NCI-H187 treated with DMSO at 0.1 percent for 48 hours (cell line): ENCODE results near the gene GPRC5D.

Experiments
- DNase-seq: peaks from one replicate; lab custom pipeline; 2025; lab: John Stamatoyannopoulos, UW

The GPRC5D gene

DNA sequence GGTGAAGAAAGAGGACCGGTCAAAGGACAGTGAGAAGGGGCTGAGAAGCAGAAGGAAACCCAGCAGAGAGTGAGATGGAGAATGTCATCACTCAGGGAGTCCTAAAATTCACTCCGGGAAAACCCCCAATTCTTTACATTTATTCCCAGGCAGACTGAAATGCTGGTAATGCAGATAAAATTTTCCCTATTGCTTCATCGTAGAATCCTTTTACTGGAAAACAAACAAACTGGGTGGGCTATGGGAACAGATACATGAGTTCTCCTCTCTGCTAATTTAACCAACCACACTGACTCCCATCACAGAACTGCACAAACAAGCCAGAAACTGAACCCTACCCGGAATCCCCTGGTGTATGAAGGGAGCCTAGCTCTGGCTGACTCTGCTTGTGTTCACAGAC, 27.2 kb upstream of the GPRC5D start:
- no peak for DNase-seq

DNA sequence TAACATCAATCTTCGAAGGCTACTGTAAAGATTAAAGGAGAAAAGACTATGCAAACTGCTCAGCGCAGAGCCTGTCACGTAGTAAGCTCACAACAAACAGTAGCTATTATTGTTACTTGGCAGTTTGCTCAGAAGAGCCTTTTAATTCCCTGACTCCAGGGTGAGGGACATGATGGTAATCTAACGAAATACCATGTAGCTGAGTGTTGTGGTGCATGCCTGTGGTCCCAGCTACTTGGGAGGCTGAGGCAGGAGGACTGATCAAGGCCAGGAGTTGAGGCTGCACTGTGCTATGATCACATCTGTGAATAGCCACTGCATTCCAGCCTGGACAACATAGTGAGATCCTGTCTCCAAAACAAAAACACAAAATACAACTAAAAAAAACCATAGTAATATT, 25.3 kb upstream of the GPRC5D start:
- no peak for DNase-seq

DNA sequence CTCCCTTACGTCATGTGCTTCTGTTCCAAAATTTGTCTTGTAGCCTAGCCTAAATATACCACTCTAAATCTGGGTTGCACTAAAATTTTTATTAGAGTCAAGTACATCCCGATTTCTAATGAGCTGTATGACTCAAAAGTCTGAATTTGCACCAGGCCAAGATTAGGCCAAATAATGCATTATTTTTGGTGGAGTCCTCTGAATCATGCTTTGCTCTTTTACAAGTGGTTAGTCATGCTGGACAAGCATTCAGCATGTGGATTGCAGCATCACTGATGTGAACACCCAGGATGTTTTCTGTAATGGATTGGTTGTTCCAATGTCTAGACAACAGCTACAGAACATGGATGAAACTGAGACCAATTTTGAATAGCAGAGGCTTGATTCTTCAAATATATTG, 24.4 kb upstream of the GPRC5D start:
- DNase-seq = no peak

DNA sequence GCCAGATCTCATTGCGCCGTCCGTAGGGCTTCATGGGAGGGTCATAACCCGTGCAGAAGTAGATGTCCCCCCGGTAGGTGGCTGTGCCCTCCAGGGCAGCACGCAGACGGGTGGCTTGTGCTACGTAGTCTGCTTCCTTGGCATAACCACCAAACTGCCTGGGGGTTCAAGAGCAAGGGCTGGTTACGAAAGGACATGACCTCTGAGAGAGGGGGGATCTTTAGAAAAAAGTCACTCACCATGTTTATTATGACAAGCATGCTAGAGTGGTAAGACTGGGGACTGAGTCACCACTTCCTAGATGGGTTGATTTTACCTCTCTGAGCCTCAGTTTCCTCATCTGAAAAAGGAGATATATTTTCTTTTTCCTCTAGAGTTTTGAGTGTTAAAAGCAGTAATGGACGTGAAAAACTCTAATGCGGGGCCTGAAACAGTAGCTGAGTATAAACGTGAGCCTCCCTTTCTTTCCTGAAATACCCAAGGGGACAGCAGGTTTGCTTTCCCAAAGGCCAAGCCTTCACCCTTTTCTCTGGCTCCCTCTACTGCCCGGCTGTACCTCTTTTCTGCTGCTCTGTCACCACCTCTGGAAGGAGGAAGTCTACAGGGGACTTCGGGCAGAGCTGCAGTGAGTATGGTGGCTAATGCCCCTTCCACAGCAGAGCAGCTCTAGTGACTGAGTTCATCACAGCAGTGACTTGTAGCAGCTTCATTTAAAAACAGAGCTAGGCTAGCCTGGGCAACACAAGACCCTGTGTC, 23.5 kb upstream of the GPRC5D start:
- DNase-seq = no peak

DNA sequence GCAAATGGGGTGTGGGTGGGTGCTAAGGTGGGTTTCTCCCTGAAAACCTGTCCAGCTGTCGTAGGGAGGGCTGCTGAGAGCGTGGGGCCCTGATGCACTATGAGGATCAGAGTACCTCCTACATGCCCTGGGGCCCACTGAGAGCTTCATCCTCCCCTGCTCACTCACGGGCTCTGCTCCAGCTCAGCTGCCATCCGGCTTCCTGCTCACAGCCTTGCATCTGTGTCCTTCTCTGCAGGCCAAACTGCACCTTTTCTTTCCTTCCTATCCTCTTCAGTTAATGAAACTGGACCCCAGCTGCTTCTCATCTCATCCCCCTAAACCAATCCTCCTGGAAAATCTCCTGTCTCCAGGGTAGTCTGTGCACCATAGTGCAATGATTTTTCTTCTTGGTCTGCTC, 22.2 kb upstream of the GPRC5D start:
- DNase-seq = no peak

DNA sequence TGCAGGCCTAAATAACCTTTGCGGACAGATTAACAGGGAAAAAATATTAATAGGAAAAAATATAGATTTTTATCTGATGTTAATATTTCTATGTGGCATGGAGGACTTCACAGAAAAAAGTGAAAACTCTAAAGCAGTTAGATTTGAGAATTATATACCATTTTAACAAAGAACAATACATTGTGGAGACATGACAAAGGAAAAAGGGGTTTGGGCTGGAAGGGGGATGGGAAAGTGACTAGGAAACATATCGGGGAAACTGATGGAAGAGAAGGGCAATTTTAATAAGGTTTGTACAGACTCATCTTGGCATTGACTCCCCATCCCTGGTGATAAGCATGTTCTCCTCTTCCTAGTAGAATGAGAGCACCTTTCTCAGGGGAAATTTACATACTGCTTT, 21.0 kb upstream of the GPRC5D start:
- DNase-seq = no peak

DNA sequence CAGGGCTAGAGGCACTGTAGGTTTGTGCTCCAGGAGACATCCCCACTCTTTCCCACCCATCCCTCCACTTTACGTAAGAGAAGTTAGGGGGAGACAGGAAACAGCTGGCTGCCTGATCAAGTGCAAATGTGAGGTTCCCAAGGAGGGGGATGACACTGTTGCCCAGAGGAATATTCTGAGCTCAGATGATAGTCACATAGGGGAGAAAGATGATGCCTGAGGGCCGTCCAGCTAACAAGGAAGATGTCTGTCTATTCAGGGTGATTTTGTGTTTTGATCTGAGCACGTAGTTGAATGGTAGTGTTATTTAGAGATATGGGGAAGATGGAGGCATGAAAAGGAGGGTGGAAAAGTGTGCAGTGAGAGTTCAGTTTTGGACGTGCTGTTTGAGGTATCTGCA, 13.9 kb upstream of the GPRC5D start:
- DNase-seq = no peak

DNA sequence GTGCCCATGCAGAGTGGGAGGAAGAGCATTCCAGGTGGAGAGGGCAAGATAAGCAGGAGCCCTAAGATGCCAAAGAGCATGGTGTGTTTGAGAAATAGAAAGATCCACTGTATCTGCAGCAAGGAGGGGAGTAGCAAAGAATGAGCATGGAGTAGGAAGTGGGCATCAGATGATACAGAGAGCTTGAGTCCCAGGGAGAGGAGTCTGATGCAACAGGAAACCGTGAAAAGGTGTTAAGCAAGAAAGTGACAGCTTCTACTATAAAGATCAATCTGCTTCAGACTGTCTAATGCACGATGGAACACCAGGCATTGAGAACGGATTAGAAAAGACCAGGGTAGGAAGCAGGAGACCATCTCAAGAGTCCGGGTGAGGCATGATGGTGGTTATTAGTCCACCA, 12.3 kb upstream of the GPRC5D start:
- DNase-seq = no peak

DNA sequence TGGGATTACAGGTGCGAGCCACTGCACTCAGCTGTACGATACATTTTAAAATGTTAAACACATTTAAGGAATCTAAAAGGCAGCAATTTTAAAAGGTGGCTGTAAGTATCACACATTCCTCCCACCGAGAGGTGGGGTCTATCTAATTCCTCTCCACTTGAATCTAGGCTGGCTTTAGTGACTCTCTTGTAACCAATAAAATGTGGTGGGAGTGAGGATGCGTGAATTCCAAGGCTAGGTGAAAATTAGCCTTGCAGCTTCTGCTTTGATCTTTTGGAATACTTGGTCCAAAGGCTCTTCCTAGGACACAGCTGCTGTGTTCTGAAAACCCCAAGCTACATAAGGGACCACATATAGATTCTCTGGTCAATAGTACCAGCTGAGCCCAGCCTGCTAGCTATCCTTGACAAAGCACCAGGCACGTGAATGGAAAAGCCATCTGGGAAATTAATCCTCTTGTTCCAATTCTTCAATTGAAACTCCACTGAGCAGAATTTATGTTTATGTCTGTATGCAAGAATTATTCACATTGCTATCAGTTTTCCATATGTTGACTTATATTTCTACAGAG, 8.8 kb upstream of the GPRC5D start:
- no peak for DNase-seq

DNA sequence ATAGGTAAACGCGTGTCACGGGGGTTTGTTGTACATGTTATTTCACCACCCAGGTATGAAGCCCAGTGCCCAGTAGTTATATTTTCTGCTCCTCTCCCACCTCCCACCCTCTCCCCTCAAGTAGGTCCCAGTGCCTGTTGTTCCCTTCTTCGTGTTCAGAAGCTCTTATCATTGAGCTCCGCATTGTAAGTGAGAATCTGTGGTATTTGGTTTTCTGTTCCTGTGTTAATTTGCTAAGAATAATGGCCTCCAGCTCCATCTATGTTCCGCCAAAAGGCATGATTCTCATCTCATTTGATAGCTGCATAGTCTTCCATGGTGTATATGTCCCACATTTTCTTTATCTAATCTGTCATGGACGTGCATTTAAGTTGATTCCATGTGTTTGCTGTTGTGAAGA, 6.9 kb upstream of the GPRC5D start:
- DNase-seq = no peak

DNA sequence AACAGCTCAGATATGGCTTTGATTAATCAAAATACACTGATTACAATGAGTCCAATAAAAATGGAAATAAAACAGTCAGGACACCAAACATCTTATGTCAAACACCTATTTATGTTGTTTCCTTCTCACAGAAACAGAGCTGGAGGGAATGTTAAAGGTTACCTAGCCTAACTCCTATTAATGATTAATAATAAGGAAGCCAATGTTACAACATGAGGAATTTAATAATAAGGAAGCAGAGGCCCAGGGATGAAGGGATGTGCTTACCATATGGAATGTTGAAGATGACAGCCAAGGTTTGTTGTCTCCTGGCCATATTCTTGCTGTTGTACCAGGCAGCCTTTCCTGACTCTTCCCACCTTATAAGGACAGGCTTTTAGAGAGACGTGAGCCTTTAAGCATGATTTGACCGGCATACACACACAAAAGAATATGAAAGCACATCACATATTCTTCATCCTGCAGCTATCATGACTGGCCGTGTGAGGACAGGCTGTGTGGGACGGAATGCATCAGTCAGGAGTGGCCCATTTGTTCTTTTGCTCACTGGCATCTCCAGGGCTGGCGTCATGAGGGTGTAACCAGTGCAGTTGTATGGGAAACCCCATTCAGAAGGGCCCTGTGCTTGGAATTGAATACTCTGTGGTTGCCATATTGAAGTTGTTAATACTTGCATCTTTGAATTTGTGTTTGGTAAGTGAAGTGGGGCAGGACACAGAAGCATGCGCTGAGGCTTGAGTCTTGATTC, 3.1 kb upstream of the GPRC5D start:
- DNase-seq = no peak

DNA sequence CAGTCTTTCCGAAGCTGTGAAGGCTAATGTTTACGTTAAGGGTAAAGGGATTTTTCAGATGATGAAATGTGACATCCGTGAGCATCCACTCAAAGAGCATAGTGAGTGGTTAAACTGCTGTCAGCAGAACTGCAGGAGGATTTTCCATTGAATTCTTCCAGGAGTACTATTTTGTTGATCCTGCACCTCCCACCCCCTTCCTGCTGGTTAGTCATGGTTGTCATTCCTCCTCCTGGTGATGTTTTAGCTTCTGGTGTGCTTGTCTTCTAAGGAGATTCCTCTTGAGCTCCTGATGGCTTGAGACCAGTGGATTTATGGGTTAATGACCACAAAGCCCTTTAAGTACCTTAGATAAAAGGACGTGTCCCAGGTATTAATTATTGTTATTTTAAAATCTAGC, 2.4 kb upstream of the GPRC5D start:
- DNase-seq = no peak

DNA sequence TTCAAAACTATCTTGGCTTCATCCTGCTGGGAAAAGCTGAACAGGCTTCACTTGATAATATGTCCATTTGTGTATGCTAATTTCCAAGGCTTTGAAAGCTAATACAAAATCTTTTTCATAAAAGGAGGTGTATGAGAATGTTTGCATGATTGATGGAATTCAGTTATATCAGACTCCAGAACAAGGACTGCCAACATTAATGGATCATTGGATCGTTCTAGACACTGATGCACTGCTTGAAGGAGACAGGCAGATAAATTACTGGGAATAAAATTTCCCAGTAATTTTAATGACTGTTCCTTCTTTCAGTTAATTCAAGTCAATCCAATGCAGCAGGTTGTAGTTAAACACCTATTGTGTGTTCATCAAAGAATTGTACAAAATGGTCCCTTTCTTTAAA, 466 bp downstream of the GPRC5D start:
- DNase-seq = no peak

DNA sequence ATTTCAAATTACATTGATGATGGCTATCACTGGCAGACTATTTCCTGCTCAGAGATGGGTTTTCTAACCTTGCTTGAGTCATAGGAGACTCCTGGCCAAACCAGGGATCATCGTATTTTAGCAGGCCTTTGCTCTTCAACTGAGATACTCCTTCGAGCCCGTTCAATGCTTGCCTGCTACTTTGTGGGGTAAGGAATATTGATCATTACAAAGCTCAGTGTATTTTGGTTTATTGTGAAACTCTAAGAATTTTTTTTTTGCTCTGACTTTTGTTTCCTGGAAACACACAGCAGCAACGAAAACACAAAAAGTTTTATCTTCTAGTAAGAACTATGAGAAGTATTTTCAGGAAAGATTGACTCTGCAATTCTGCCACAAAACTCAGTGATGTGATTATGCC, 4.1 kb downstream of the GPRC5D start:
- no peak for DNase-seq

DNA sequence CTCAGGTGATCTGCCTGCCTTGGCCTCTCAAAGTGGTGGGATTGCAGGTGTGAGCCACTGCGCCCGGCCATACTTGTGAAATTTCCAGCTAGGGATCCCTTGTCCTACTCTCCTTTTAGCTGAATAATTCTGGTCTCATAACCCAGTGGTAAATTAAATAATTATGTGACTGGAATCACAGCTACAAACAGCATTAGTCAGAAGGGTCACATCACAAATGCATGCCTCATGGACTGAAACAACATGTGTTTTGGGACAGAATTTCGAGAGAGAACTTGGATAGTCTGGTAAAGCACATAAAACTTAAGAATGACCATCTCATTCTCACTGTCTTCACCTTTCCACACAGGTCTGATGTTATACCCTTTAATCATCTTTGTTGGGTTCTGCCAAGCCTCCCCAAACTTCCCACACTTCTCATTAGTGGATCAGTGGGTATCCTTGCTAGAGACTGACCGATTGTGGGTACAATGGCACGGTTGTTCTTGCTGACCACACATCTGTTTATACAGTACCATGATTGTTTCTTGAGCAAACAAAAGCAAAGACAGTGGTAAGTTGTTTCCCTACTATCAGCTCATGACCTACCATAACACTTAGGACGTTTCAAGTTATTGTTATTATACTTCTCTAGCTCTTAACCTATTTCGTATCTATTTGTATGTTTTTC, 5.1 kb downstream of the GPRC5D start:
- no peak for DNase-seq

DNA sequence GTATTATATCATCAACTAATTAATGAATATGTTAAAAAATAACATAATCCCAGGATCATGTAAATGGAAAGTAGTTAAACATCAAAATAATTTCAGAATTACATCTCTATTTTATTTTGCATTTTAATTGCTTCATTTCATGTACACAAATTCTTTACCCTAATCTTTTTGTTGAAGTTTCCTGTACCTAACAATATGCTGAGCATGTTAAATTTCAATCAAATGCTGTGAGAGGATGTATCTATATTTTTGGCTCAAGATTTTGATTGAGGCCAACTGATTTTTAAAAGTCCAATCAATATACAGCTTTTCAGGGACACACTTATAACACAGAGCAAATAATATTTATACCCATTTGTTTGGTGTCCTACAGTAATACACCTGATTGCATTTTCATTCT, 6.4 kb downstream of the GPRC5D start:
- no peak for DNase-seq

DNA sequence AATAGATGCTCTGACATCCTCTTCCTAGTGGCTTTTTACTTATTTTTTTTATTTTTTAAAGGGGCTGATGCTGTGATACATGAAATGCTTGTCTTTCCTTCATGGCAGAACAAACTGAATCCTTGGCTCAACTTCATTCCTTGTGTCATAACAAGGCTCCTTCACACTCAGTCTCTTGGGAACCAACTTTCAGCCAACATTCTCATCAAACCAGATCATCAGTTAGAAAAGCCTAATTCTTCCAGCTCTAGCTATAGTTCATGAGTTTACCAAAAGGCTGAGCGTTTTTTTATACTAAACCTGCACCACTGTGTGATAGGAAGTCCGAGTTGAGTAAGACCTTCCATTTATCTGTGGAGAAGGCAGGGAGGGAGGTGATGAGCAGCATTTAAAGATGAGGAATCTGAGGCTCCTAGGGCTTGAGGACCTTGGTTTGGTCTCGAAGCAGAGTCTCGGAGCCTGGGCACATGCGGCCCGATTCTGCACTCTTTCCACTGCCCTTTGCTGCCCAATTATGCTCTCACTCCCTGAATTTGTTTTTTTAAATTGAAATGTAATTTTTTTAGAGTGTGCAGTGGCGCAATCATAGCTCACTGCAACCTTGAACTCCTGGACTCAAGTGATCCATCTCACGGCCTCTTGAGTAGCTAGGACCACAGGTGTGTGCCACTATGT, 8.2 kb downstream of the GPRC5D start:
- no peak for DNase-seq

DNA sequence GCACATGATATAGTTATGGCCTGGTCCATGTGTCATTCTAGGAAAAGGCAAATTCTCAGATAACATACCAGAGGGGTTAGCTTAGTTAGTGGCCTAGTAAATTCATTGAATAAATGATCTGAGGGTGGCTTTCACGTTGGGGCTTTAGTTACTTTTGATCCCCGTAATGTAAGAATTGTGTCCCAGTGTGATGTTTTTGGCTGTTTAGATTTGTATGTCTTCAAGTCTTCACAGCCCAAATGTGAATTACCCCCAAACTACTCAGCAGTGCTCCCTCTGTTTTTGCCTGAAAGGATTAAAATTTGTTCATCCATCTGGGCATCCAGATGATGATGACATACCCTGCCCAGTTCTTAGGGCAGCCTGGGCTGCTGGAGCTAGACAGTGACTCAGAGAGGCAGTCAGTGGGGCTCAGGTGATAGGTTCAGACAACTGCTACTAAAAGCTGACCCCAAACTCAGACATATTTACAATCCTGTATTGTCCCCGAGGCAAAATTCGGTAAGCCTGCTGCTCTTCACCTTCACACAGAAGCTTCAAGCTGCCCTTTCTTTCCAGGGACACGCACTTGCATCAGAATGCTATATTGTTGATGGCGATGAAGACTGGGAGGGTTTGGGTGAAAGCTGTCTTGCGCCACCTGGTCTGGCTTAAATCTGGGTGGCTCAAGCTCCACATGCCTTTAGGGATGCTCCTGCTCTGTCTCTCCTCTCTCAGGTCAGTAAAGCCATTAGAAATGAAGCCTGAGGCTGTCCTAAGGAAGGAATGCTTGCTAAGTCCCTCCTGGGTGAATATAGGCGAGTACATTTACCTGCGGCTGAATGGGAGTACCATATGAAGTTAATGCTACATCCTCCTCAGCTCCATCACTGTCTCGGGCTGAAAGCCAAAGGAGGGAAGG, 10.3 kb downstream of the GPRC5D start:
- DNase-seq = no peak

DNA sequence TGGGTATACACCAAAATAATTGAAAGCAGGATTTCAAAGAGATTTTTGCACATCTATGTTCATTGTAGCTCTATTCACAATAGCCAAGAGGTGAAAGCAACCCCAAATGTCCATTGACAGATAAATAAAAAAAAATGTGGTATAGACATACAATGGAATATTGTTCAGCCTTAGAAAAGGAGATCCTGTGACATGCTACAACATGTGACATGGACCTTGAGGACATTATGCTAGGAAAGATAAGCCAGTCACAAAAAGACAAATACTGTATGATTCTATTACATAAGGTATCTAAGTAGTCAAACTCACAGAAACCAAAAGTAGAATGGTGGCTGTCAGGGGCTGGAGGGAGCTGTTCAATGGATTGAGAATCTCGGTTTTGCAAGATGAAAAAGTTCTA, 12.1 kb downstream of the GPRC5D start:
- DNase-seq = no peak

DNA sequence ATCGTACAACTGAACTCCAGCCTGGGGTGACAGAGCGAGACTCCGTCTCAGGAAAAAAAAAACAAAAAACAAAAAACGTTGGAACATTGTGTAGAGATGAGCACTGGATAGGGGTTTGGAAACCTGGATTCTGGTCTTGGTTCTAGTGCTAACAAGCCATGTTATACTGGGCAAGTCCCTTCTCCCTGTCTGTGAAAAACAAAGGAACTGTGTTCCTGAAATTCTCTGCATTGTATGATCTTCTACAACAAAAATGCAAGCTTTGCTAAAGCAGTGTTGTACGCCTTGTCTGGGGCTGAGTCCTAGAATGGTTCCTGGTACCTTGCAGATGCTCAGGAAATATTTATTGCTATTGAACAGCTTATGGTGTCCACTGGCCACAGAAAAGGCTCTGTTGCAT, 13.4 kb downstream of the GPRC5D start:
- DNase-seq = no peak

DNA sequence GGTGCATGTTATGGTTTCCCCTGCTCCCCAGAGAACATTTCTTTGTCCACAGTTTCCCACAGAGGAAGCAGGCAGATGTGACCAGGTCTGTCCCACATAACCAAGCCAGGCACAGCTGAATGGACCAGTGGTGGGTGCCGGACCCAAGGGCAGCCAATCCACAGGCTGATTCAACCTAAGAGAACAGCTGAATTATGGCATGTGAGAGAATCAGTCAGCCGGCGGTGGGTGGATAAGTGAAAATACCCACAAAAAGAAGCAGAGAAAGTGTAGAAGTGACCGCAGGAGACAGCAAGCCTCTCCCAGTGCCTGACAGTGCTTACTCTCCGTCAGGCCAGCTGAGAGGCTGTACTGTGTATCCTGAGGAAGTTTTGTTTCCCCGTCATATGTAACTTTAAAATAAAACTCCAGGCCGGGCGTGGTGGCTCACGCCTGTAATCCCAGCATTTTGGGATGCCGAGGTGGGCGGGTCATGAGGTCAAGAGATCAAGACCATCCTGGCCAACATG, 14.9 kb downstream of the GPRC5D start:
- no peak for DNase-seq
